Activated CD4-positive, alpha-beta T cell treated with anti-CD3 and anti-CD28 coated beads for 24 hours (primary cell): ENCODE measurements around the gene RCAN1.

Experiments
- DNase-seq, 2 donors: peaks; one replicate each; pipeline ENCODE4 v3.0.0-alpha.2; 2020; ENCODE audit warnings: low read depth in 2 of 2

The RCAN1 gene

GRCh38 chr21:34614628-34615486 lies at the start of gene RCAN1:
Gene RCAN1 (minus strand): TSS chr21:34615113. CDS start chr21:34615011, 102 bp downstream.
- peak; percentile 69 to 76 for DNase-seq

DNA sequence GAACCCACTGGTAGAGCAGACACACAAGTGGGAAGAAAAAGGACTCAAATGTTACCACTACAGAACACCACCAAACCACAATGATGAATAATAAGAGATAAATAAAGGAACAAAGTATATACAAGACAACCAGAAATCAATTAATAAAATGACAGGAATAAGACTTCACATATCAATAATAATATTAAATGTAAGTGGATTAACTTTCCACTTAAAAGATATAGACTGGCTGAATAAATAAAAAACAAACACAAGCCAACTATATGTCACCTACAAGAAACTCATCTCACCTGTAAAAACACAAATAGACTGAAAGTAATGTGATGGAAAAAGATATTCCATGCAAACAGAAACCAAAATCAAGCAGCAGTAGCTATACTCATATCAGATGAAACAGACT lies 46.9 kb upstream of the RCAN1 start:
- DNase-seq, result no peak

- no peak for DNase-seq
These were observed 38.6 kb upstream of the RCAN1 start for GRCh38 chr21:34653522-34653921.

DNA sequence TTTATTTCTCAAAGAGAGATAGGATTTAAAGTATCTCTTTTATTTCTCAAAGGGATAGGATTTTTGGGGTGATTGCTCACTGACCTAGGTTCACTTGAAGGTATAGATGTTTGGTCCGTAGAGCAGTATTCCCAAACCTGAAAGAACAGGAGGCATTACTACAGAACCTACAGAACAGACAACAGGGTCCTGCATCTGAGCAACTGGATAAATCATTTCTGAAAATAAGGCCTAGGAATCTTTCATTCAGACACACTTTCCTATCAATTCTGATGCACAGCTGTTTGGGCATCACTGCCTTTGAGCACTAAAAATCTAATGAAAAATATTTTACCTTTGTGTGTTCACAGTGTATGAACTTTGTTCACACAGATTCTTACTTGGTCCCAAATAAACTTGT lies 36.7 kb upstream of the RCAN1 start:
- no peak for DNase-seq

GRCh38 chr21:34650861-34651431 lies 36.0 kb upstream of the RCAN1 start:
- DNase-seq, result no peak

DNA sequence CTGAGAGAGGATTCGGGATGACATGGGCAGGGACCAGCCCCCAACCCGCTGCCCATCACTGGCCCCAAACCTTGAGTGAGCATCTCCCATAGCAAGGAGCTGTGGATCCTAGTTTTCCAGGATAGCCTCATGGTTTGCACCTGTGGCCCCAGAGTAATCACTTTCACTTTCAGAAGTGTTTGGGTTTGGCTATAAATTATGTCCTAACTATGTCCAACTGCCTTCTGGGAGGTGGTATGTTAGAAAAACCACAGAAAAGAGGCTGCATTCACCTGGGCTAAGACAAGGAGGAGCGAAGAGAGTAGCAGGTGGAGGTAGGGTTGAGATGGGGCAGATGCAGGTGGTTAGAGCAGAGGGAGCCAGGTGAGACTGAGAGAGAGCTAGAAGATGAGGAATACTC lies 34.5 kb upstream of the RCAN1 start:
- DNase-seq, result no peak

DNA sequence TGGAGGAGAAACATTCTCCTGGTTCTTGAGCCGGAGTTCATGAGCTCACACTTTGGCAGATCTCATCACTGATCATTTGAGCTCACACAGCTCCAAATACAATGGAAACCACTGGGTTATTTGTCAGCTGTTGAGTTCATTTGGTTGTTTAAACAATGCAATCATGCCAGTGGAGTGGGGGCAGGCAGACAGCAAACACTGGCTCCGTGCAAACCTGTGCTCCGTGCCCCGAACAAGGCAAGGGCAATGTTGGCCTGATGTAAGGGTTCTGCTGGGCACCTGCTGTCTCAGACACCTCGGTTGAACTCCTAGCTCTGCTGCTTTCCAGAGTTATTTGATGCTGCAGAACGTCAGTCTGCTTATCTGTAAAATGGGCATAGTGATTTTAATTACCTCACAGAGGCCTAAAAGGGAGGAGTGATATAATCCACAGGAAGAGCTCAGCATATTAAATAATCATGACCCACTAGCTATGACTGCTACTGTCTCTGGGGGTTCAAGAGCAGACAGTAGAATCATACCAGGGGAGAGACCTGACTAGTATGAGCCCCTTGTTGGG lies 33.9 kb upstream of the RCAN1 start:
- no peak for DNase-seq

GRCh38 chr21:34647555-34647954 lies 32.6 kb upstream of the RCAN1 start:
- no peak for DNase-seq

DNA sequence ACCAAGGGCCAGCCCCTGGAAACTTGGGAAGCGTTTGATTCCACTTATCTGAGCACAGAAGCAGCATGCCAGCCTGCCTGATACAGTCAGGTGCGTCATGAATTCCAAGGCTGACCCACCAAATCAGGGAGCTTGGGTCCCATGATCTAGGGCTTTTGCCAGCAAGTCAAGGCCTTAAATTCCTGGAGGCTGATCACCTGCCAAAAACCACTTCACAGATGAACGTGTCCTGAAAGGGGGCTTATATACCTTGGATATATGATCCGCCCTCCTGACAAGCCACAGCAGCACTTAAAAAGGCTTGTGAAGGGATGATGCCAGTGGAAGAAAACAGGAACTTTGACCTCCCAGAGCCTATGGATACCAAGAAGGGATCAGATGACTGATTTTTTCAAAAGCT lies 29.9 kb upstream of the RCAN1 start:
- no peak for DNase-seq

GRCh38 chr21:34642211-34643075 lies 27.5 kb upstream of the RCAN1 start:
- no peak for DNase-seq

- no peak for DNase-seq
These were observed 25.9 kb upstream of the RCAN1 start for GRCh38 chr21:34640858-34641257.

GRCh38 chr21:34639882-34640788 lies 25.2 kb upstream of the RCAN1 start:
- DNase-seq, result no peak

GRCh38 chr21:34639250-34639649 lies 24.3 kb upstream of the RCAN1 start:
- no peak for DNase-seq

DNA sequence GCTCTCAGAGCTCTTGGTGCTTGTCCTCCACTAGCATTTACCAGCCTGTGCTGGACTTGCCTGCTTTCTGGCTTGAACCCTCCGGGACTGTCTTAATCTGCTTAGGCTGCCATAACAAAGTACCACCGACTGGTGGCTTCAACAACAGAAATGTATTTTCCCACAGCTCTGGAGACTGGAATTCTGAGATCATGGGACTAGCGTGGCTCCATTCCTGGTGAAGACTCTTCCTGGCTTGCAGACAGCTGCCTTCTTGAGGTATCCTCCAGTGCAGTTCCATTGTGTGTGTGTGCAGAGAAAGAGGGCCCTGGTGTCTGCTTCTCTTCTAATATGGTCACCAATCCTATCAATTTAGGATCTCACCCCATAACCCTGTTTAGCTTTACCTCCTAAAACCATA lies 22.0 kb upstream of the RCAN1 start:
- no peak for DNase-seq

DNA sequence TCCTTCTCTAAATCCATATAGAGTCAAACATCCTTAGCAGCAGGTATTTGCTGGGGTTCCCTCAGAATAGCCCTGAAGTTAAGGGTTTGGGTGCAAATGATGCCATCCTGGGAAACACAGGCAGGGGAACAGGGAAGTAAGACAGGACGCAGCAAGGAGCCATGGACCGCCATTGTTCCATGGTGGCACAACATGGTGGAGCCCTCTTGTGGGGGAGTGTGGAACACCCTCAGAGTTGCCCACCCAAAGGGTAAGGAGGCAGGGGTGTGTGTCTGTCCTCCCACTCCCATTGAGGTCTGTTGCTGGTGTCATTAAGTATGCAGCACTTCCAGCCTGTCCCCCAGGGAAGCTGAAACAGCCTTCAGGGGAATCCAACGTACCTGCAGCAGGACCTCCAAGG lies 20.4 kb upstream of the RCAN1 start:
- no peak for DNase-seq

GRCh38 chr21:34632498-34632897 lies 17.6 kb upstream of the RCAN1 start:
- DNase-seq, result no peak

DNA sequence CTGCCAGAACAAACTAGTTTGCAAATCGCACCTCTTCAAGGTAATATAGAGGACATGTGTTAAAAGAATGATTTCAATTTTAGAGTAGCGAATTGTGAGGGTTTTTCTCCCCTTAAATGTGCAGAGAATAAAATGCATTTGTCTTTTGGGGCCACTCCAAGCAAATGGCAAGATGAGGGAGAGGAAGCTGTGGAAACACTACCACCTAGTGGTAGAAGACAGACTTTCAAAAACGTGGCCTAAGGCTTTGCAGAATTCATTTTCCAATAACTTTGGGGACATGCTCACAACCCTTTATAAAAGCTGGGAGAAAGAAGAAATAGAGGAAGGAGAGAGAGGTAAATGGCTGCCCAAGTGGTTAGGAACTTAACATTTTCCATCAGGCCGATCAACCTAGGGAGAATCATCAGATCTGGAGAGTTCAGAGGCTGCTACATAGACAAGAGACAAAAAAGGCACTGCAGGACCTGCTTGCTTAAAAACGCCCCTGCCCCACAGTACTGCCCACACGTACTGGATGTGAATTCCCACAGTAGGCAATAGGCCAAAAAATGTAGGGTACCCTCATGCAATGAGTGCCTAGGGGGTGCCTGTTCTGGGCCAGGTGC lies 15.7 kb upstream of the RCAN1 start:
- peak in 1 of 2 donors; percentile 22 for DNase-seq

DNA sequence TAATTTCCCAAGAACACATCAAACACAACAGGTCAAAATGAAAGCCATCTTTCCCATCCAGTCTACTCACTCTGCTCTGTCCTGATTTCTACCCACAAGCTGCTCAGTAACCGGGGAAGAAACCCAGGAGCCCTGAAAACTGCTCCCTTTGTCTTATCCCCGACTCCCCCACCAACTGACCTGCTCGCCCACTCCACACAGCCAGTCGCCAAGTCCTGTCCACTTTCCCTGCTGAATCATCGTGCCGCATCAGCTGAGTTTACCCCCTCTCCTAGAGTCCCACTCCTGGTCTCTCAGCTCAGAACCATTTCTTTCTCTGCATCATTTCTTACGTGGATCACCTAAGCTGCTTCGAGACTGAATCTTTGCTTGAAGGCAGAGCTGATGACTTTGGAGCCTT lies 11.2 kb upstream of the RCAN1 start:
- no peak for DNase-seq

DNA sequence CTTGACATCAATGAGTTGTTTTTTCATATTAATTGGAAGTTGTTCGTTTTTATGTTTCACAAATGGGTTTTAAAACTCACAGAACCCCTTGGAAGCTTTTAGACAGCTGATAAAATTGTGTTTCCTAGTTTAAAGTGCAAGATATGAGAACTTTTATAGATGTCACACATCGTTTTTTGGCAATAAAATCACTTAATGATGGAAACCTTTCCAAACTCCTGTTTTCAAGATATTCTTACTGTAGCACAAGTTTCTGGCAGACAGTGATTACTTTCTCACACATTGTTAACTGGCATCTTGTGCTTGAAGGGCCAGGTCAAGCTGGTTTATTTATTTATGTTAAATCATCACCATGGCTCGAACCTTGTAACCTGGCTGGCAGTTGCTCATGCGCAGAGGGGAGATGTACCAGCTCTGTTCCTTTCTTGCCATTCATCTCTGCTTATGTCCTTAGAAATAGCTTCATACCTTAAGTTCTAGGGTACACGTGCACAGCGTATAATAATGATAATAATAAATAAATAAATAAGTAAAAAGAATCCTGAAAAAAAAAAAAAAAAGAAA lies 10.2 kb upstream of the RCAN1 start:
- no peak for DNase-seq

DNA sequence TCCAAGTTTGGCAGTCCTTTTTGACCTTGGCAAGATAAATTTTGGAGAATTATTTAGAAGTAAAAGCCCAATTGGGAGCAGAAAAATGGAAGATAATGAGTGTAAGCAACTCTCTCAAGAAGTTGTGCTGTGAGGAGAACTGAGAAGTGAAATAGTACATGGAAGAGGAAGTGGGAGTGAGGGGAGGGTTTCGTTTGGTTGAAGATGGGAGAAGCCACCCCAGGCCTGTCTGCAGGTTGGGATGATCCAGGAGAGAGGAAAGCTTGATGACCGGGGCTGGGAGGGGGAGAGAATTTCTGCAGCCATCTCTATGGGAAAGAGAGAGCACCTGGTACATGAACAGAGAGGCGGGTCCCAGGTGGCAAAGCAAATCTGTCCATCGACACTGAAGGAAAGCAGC lies 8.6 kb upstream of the RCAN1 start:
- DNase-seq, result no peak
